Tibial nerve (tissue), 4 donors: ENCODE results near the gene PDE2A.

ENCODE experiments used
- EP300 ChIP-seq, 2 donors: sonication (generic); formaldehyde crosslinking; IDR thresholded peaks; one replicate each; pipeline ENCODE4 v1.6.1; 2017; ENCODE audit warnings: antibody characterized with exemption in 2 of 2, mild to moderate bottlenecking in 1 of 2
- POLR2A ChIP-seq, 2 donors: fragments of 450-650 bp; IDR thresholded peaks; one replicate each; pipeline ENCODE4 v1.6.1; 2017; ENCODE audit warnings: antibody characterized with exemption in 2 of 2, mild to moderate bottlenecking in 2 of 2, moderate library complexity in 2 of 2
- TF ChIP-seq, protein P1 (sequence below), 5 experiments: fragments of 200-600 bp in 3 of 5; fragments of 450-650 bp in 2 of 5; sonication (generic) in 3 of 5; IDR thresholded peaks; one replicate each; pipeline ENCODE4 v1.5.1; 2016 to 2019; ENCODE audit warnings: antibody characterized with exemption in 5 of 5, mild to moderate bottlenecking in 3 of 5, moderate library complexity in 2 of 5

DNA sequence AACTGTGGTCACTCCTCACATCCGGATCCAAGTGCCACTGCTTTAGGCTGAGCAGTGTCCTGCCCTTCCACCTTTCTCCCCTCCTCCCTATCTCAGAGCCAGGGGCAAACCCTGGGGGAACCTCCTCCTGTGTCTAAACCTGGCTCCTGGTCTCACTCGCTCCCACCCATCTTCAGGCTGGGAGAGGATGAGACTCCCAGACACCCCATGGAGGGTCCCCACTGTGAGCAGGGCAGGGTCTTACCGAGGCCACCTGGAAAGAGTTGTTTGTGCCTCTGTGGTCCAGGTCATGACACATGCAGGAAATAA, 93.6 kb downstream of the PDE2A start:
- TF ChIP-seq POLR2A (IDR thresholded peaks at IDR 0.05) = no peak
- no peak for TF ChIP-seq EP300 (IDR thresholded peaks at IDR 0.05)
- TF ChIP-seq, protein P1, sequence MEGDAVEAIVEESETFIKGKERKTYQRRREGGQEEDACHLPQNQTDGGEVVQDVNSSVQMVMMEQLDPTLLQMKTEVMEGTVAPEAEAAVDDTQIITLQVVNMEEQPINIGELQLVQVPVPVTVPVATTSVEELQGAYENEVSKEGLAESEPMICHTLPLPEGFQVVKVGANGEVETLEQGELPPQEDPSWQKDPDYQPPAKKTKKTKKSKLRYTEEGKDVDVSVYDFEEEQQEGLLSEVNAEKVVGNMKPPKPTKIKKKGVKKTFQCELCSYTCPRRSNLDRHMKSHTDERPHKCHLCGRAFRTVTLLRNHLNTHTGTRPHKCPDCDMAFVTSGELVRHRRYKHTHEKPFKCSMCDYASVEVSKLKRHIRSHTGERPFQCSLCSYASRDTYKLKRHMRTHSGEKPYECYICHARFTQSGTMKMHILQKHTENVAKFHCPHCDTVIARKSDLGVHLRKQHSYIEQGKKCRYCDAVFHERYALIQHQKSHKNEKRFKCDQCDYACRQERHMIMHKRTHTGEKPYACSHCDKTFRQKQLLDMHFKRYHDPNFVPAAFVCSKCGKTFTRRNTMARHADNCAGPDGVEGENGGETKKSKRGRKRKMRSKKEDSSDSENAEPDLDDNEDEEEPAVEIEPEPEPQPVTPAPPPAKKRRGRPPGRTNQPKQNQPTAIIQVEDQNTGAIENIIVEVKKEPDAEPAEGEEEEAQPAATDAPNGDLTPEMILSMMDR (IDR thresholded peaks at IDR 0.05) = no peak
